Heart right ventricle (tissue), 16 donors: ENCODE results near the gene PRKAG3. TPM values are rescaled to one million over a fixed set of nuclear protein-coding genes. Genes with fewer than 3 reads are reported as not detected.

Source experiments
- ATAC-seq, 8 donors: fragments of 200-7000 bp; cut with Tn5 transposase; one replicate each; pipeline ENCODE4 v1.9.1; 2020; ENCODE audit warnings: mild to moderate bottlenecking in 8 of 8, moderate library complexity in 8 of 8, moderate number of reproducible peaks in 1 of 8
- DNase-seq, 2 donors: peaks; one replicate each; pipeline ENCODE4 v3.0.0-alpha.2; 2020
- H3K27ac ChIP-seq, 10 donors: fragments of 200-600 bp; sonication (generic) in 2 of 10; one replicate each; pipeline versions ENCODE4 v1.5.0 to v1.8.0; 2020 to 2022; ENCODE audit warnings: mild to moderate bottlenecking in 3 of 10
- H3K27me3 ChIP-seq, 7 donors: fragments of 200-600 bp; one replicate each; pipeline ENCODE4 v1.8.0; 2021 to 2022; ENCODE audit warnings: mild to moderate bottlenecking in 2 of 7
- H3K36me3 ChIP-seq, 9 donors: fragments of 200-600 bp; sonication (generic) in 1 of 9; one replicate each; pipeline versions ENCODE4 v1.5.0 to v1.8.0; 2020 to 2022; ENCODE audit warnings: mild to moderate bottlenecking in 2 of 9
- H3K4me1 ChIP-seq, 9 donors: fragments of 200-600 bp; sonication (generic) in 1 of 9; one replicate each; pipeline versions ENCODE4 v1.5.0 to v1.8.0; 2020 to 2022; ENCODE audit warnings: mild to moderate bottlenecking in 4 of 9
- H3K4me3 ChIP-seq, 10 donors: fragments of 200-600 bp; sonication (generic) in 2 of 10; one replicate each; pipeline versions ENCODE4 v1.5.0 to v1.8.0; 2020 to 2022; ENCODE audit warnings: mild to moderate bottlenecking in 7 of 10, moderate library complexity in 2 of 10
- H3K9me3 ChIP-seq, 11 donors: fragments of 200-600 bp in 10 of 11; sonication (generic) in 2 of 11; one replicate each; pipeline versions ENCODE4 v1.5.0 to v1.8.0; 2013 to 2022; ENCODE audit warnings: mild to moderate bottlenecking in 2 of 11, control low read depth in 1 of 11, moderate library complexity in 1 of 11
- WGBS, 2 donors: extraction: QIAGEN DNeasy Blood & Tissue Kit; methylation state at CpG; one replicate each; pipeline ENCODE4 v1.1.7; 2013; ENCODE audit warnings: inconsistent platforms in 1 of 2; 5-methylcytosine and 5-hydroxymethylcytosine counted together
- intact Hi-C, 10 donors: fragments of 100-400 bp; cut with DNase I; formaldehyde crosslinking; loops; one replicate each; pipeline versions ENCODE4 v1.11.1 to v1.14.2; 2022
- polyA plus RNA-seq, 2 donors: library from polyadenylated mRNA; stranded (reverse); fragments of 200-250 nt; gene quantifications; one replicate each; pipeline ENCODE4 v1.2.3, GENCODE V29; 2013
- total RNA-seq, 10 donors: library from RNA; stranded (reverse); fragmentation: NEBNext Ultra II Directional in 3 of 10; extraction: Animal tissue kit (Norgen Biotek cat#: 25700) in 3 of 10; gene quantifications; one replicate each; pipeline versions ENCODE4 v1.2.1 to v1.2.4, GENCODE V29; 2021 to 2023
- TF ChIP-seq, protein P1 (sequence below), 9 donors: fragments of 200-600 bp; sonication (generic) in 2 of 9; IDR thresholded peaks; one replicate each; pipeline versions ENCODE4 v1.5.0 to v1.8.0; 2021 to 2022; ENCODE audit warnings: antibody characterized with exemption in 9 of 9, mild to moderate bottlenecking in 5 of 9, moderate library complexity in 1 of 9
- donor health status: Arrhythmogenic right ventricular cardiomyopathy.
- donor health status: ischemic (EF 13 %, LVEDD 7.1; RV severe dilation, severe dysfunction).
- donor health status: healthy with polysubstance abuse.
- donor health status: DM: no; HTN: yes; CAD: no.
- donor health status: DM: no; HTN: no; CAD: no.
- donor health status: ischemic (EF 25% LVEDD 6.9; RV normal size, moderate dysfunction).
- donor health status: ischemic (EF 25% LVEDD 5.7; RV mildly dilated, moderate dysfunction).
- donor health status: healthy.
- donor health status: DM: yes; HTN: yes; CAD: no.
- donor health status: Ischemic cardiomyopathy.
- donor health status: ischemic (EF 35%, LVEDD 5.7; RV mildly dilated, moderate dysfunction).
- donor health status: nonischemic (EF 11% LVEDD 7.7; RV severe dilation, severe dysfunction).
- donor health status: DM: yes; HTN: yes; CAD: no.
- donor health status: PGD.
- donor health status: ischemic (EF 29% LVEDD 5.4; RV normal size, mild dysfunction).
- donor health status: nonischemic (EF 23%, LVEDD 6.1; RV moderate dilation, normal function).

Gene PRKAG3
- total and polyA plus RNA-seq, 12 donors, result 0.03 to 0.19 (median 0.12) TPM; not detected in 8

- no peak for ATAC-seq
- whole genome bisulfite sequencing, 2 donors, result 8 to 13% methylated on average over 51 of the region's 51 CpGs
- Histone ChIP-seq H3K27ac (no peak overlapping the region), H3K4me3 (peak overlapping the region in 9 of 10 donors; percentile 24 to 54 (median 44)), H3K4me1 (peaks cover 5 to 32% (median 16%) of the 10 kb centered on the region in 9 donors), H3K9me3 (no peaks in the 10 kb centered on the region), H3K36me3 (no peaks in the 10 kb centered on the region), H3K27me3 (peaks cover 8 to 98% (median 84%) of the 10 kb centered on the region in 7 donors)
- DNase-seq, result no peak
- TF ChIP-seq, protein P1, sequence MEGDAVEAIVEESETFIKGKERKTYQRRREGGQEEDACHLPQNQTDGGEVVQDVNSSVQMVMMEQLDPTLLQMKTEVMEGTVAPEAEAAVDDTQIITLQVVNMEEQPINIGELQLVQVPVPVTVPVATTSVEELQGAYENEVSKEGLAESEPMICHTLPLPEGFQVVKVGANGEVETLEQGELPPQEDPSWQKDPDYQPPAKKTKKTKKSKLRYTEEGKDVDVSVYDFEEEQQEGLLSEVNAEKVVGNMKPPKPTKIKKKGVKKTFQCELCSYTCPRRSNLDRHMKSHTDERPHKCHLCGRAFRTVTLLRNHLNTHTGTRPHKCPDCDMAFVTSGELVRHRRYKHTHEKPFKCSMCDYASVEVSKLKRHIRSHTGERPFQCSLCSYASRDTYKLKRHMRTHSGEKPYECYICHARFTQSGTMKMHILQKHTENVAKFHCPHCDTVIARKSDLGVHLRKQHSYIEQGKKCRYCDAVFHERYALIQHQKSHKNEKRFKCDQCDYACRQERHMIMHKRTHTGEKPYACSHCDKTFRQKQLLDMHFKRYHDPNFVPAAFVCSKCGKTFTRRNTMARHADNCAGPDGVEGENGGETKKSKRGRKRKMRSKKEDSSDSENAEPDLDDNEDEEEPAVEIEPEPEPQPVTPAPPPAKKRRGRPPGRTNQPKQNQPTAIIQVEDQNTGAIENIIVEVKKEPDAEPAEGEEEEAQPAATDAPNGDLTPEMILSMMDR (IDR thresholded peaks at IDR 0.05), result no peak
- intact Hi-C loops, result loop anchor here in 2 of 10 donors (10.0 kb wide), 1 partner anchor 296 kb away; no protein-coding TSS in a partner anchor
These were observed 27.3 kb upstream of the PRKAG3 start for GRCh38 chr2:218858671-218859555.

GRCh38 chr2:218858138-218858445, 26.5 kb upstream of the PRKAG3 start:
- Histone ChIP-seq H3K36me3 (no peaks in the 10 kb centered on the region), H3K4me3 (no peak overlapping the region), H3K27me3 (peaks cover 8 to 98% (median 83%) of the 10 kb centered on the region in 7 donors), H3K9me3 (no peaks in the 10 kb centered on the region), H3K27ac (no peak overlapping the region), H3K4me1 (peaks cover 5 to 32% (median 16%) of the 10 kb centered on the region in 9 donors)
- WGBS, 2 donors, result 0 to 34% methylated on average over 1 of the region's 1 CpG
- TF ChIP-seq, protein P1 (IDR thresholded peaks at IDR 0.05), result no peak
- ATAC-seq (no peak), DNase-seq (no peak)
- intact Hi-C loops, result loop anchor here in 2 of 10 donors (10.0 kb wide), 1 partner anchor 297 kb away; no protein-coding TSS in a partner anchor

DNA sequence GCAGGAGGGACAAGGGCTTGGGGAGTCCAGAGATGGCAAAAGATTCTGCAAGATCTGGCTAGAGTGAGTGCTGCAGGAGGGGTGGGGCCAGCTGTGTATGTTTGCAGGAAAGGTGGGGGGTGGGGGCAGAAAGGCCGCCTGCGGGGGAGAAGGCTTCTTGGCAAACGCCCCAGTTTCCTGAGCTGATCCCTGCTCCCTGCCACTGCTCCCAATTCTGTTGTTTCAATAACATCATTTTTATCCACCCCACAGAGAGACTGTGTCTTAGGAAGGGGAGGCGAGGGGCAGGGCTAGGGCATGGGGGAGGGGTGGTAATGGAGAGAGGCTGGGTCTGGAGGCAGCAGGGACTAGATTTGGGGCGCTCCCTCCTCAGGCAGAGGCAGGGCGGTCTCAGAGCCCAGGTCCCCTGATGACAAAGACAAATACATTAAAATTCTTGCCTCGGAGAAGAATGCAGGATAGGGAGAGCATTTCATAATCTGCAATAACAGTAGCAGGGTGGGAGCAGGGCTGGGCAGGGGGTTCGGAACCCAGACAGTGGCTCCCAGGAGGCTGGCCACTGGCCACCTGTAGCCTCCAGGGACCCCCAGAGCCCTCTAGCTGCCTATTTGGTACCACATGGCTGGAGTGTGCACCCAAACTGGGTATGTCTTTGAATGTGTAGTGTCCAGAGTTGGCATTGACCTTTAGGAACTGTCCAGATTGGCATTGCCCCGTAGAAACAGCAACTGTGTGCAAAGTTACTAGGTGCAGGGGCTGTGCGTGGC, 26.0 kb upstream of the PRKAG3 start:
- no peaks in the 10 kb centered on the region for H3K9me3 ChIP-seq
- TF ChIP-seq, protein P1 (IDR thresholded peaks at IDR 0.05), result no peak
- no peak for ATAC-seq
- intact Hi-C loops, result loop anchor here in 2 of 10 donors (10.0 kb wide), 1 partner anchor 297 kb away; no protein-coding TSS in a partner anchor
- peaks cover 5 to 32% (median 16%) of the 10 kb centered on the region in 9 donors for H3K4me1 ChIP-seq
- 7 to 24% methylated on average over 10 of the region's 10 CpGs for WGBS, 2 donors
- H3K27me3 ChIP-seq, result peaks cover 8 to 98% (median 83%) of the 10 kb centered on the region in 7 donors
- no peak for DNase-seq
- H3K4me3 ChIP-seq, result no peak overlapping the region
- H3K36me3 ChIP-seq, result no peaks in the 10 kb centered on the region
- H3K27ac ChIP-seq, result no peak overlapping the region

GRCh38 chr2:218856896-218857243, 25.3 kb upstream of the PRKAG3 start:
- Histone ChIP-seq H3K36me3 (no peaks in the 10 kb centered on the region), H3K27me3 (peaks cover 8 to 98% (median 84%) of the 10 kb centered on the region in 7 donors), H3K9me3 (no peaks in the 10 kb centered on the region), H3K4me1 (peaks cover 5 to 32% (median 16%) of the 10 kb centered on the region in 9 donors), H3K27ac (no peak overlapping the region), H3K4me3 (no peak overlapping the region)
- DNase-seq (no peak), ATAC-seq (no peak)
- intact Hi-C loops, result loop anchor here in 2 of 10 donors (10.0 kb wide), 1 partner anchor 298 kb away; no protein-coding TSS in a partner anchor
- TF ChIP-seq, protein P1 (IDR thresholded peaks at IDR 0.05), result no peak
- WGBS, 2 donors, result 64 to 67% methylated on average over 1 of the region's 1 CpG
